22Rv1 (cell line): ENCODE data around the gene CWF19L1.

Source experiments
- ZFX ChIP-seq: fragments of 450-650 bp; IDR thresholded peaks from 2 replicates; pipeline ENCODE4 v1.6.1; 2017; ENCODE audit warnings: antibody characterized with exemption, borderline replicate concordance
- TF ChIP-seq, protein P1 (sequence below): fragments of 450-650 bp; IDR thresholded peaks from 2 replicates; pipeline ENCODE4 v1.5.1; 2017; ENCODE audit warnings: mild to moderate bottlenecking

DNA sequence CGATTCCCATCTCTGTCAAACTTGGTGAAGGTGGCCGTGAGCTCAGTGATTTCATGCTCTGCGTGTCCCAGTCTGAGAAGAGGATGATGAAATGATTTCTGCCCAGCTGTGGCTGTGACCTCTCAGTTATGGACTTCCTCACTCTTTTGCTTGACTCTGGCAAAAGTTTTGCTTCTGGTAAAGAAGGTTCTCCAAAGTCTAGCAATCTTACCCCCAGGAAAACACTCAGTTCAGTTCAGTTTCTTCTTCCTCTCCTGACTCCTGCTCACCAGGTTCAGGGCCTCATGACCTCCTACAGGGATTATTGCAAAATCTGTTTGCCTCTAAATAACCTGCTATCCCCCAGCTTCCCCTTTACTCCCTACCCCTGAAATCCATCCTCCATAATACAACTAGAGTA lies 23.9 kb upstream of the CWF19L1 start:
- TF ChIP-seq, protein P1, sequence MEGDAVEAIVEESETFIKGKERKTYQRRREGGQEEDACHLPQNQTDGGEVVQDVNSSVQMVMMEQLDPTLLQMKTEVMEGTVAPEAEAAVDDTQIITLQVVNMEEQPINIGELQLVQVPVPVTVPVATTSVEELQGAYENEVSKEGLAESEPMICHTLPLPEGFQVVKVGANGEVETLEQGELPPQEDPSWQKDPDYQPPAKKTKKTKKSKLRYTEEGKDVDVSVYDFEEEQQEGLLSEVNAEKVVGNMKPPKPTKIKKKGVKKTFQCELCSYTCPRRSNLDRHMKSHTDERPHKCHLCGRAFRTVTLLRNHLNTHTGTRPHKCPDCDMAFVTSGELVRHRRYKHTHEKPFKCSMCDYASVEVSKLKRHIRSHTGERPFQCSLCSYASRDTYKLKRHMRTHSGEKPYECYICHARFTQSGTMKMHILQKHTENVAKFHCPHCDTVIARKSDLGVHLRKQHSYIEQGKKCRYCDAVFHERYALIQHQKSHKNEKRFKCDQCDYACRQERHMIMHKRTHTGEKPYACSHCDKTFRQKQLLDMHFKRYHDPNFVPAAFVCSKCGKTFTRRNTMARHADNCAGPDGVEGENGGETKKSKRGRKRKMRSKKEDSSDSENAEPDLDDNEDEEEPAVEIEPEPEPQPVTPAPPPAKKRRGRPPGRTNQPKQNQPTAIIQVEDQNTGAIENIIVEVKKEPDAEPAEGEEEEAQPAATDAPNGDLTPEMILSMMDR = no peak
- no peak for TF ChIP-seq ZFX
